ENCODE results near the gene FABP6.

DNA sequence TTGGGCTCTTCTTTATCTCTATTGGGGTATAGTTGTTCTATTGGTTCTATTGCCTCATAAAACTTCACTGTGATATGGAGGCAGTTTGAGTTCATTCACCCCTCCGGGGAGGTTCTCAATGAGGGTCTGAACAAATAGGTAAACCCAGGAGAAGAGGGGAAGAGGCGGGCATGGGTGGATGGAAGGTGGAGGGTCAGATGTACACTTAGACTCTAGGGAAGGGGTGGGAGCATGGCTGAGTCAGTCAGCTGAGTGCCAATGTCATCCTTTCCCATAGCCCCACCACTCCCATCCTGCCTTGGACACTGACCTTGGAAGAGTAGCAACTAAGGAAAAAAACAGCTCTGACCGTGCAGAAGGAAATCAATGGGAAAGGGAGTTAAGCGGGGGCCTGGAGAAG is 9.9 kb upstream of the FABP6 start:
- TF ChIP-seq, protein P1, sequence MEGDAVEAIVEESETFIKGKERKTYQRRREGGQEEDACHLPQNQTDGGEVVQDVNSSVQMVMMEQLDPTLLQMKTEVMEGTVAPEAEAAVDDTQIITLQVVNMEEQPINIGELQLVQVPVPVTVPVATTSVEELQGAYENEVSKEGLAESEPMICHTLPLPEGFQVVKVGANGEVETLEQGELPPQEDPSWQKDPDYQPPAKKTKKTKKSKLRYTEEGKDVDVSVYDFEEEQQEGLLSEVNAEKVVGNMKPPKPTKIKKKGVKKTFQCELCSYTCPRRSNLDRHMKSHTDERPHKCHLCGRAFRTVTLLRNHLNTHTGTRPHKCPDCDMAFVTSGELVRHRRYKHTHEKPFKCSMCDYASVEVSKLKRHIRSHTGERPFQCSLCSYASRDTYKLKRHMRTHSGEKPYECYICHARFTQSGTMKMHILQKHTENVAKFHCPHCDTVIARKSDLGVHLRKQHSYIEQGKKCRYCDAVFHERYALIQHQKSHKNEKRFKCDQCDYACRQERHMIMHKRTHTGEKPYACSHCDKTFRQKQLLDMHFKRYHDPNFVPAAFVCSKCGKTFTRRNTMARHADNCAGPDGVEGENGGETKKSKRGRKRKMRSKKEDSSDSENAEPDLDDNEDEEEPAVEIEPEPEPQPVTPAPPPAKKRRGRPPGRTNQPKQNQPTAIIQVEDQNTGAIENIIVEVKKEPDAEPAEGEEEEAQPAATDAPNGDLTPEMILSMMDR (conservative IDR thresholded peaks at IDR 0.05; ENCODE audit: low read depth, low read length): no peak
- TF ChIP-seq EZH2phosphoT487 (IDR thresholded peaks at IDR 0.05; ENCODE audit: borderline replicate concordance, low read length): no peak

Data from PC-3 (cell line).